Cardiac fibroblast (primary cell): Measurements from ENCODE around the gene LARGE1.

Experiments
- DNase-seq, 2 donors: peaks; one replicate each; pipeline versions ENCODE4 v3.0.0 to v3.0.0-alpha.2; 2010; ENCODE audit warnings: low read depth in 2 of 2
- H3K4me3 ChIP-seq, 2 donors: replicated peaks in 1 of 2; 1 replicate in 1 of 2; 2 replicates in 1 of 2; pipeline ENCODE4 v1.5.1; 2011; ENCODE audit warnings: low read depth in 2 of 2, low read length in 2 of 2, mild to moderate bottlenecking in 2 of 2, moderate library complexity in 1 of 2
- TF ChIP-seq, protein P1 (sequence below): IDR thresholded peaks from one replicate; pipeline ENCODE4 v1.5.1; 2011; ENCODE audit warnings: low read depth, mild to moderate bottlenecking, low read length, inconsistent platforms

LARGE1 gene

DNA sequence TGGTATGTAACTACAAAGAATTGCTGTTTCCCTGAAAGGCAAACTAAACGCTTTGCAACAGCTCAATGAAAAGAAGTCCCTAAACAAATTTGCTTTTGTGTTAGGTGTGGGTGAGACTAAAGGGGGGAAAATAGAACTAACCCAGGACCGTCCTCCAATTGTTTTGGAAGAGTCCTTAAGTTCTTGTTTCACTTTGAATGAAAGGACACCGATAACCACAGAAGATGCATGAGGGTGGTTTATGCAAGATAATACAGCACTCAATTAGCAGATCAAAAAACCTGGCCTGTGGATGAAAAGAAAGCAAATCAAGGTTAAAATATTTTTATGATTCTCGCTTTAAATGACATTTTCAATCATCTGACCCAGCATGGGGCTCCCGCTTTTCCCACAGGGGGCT is 557.6 kb downstream of the LARGE1 start:
- DNase-seq, result no peak
- TF ChIP-seq, protein P1, sequence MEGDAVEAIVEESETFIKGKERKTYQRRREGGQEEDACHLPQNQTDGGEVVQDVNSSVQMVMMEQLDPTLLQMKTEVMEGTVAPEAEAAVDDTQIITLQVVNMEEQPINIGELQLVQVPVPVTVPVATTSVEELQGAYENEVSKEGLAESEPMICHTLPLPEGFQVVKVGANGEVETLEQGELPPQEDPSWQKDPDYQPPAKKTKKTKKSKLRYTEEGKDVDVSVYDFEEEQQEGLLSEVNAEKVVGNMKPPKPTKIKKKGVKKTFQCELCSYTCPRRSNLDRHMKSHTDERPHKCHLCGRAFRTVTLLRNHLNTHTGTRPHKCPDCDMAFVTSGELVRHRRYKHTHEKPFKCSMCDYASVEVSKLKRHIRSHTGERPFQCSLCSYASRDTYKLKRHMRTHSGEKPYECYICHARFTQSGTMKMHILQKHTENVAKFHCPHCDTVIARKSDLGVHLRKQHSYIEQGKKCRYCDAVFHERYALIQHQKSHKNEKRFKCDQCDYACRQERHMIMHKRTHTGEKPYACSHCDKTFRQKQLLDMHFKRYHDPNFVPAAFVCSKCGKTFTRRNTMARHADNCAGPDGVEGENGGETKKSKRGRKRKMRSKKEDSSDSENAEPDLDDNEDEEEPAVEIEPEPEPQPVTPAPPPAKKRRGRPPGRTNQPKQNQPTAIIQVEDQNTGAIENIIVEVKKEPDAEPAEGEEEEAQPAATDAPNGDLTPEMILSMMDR, result no peak
- H3K4me3 ChIP-seq, result no peak overlapping the region

DNA sequence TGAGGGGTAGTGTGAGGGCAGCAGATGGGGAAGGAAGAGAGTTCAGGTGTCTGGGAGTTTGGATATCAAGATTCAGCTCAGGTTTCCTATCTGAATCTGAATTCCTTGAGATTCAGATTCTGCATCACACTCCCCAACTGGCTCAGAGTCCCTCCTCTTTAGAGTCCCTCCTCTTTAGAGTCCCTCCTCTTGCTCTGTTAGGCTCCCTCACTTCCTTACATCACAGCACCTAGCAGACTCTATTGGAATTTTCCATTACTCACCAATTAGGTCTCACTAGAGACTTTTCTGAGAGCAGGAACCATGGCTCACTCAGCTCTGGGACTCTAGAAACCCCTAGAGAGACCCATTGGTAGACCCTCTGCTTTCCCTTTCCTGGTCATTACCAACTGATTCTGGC is 558.7 kb downstream of the LARGE1 start:
- TF ChIP-seq, protein P1, result no peak
- H3K4me3 ChIP-seq, result no peak overlapping the region
- peak in 1 of 2 donors; percentile 34 for DNase-seq

DNA sequence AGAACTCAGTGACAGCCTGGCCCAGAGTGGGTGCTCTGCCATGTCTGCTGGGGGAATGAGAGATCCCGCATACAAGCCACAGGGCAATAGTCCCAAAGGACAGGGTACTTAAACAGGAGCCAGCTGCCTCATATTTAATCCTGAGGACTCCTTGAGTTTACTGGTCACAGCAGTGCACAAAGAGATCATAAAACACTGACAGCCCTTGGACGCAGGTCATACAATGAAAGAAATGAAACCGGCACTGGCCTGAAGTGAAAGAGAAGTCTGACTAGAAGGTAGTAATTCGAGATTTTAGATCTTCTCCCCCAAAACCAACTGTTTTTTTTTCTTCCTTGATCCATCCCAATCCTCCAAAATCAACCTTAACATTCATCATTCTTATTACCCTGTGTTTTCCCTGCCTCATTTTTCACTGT is 562.3 kb downstream of the LARGE1 start:
- TF ChIP-seq, protein P1, result no peak
- no peak for DNase-seq
- no peak overlapping the region for H3K4me3 ChIP-seq

DNA sequence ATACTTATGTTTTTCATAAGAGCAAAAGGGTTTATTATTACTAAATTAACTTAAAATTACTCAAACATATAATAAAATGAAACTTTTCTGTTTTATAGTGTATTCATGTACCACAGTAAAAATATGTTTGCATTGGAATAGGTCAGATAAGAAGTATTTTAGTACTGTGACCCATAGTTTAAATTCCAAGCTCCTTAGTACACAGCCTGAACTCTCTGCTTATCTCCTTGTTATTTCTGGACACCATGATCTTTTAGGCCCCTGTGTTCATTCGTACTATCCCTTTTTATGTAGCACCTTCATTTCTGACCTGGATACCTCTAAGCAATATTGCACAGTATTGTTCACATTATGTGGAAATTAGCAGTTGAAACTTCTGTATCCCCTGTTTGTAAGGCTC is 565.3 kb downstream of the LARGE1 start:
- DNase-seq, result peak in 1 of 2 donors; percentile 29
- no peak overlapping the region for H3K4me3 ChIP-seq
- TF ChIP-seq, protein P1, result no peak

DNA sequence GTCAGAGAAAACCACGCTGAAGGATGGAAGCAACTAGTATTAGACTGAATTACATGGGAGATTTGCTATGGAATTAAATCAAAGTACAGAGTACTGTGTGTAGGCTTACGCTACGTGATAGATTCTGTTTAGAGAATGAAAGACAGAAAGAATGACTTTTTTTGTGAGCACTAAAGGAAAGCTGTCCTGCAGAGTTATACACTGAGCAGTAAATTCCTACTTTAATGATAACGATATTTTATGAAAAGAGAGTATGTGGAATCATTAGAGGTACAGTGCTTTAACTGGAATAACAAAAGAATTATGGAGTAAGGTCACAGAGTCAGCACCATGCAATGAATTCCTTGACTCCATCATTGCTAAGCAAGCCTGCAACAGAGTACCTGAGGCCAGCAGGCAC is 566.8 kb downstream of the LARGE1 start:
- DNase-seq, result no peak
- H3K4me3 ChIP-seq, result no peak overlapping the region
- TF ChIP-seq, protein P1, result no peak

DNA sequence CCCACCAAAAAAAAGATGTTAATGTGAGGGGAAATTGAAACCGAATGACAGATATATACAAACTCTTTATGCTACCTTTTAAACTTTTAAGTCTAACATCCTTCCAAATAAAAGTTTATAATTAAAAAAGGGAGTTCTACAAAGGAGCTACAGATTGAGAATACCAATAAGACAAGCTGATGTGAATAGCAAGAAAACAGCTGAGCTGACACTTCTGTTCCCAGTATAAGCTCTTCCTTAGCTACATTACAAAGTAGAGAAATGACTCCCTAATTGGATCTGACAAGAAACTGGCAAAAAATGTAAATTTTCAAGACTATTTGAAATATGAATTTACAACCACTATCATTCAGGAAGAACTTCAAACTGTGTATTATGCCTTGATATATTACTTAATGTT is 567.5 kb downstream of the LARGE1 start:
- no peak overlapping the region for H3K4me3 ChIP-seq
- TF ChIP-seq, protein P1, result no peak
- DNase-seq, result no peak

DNA sequence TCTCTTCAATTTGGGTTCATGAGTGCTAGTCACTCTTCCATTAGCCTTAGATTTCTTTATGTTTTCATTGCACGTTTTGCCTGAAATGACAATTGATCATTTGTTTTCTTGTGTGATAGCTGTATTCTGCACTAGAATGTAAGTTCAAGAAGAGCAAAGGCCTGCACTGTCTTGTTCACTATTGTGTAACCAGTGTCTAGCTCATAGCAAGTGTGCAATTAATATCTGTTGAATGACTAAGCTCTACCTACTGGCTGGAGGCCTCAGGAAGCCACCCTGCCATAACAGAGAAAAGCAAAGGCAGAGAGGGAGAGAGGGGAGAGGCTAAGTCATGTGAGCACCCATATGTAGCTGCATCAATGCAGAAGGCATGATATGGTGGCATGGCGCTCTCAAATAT is 569.3 kb downstream of the LARGE1 start:
- TF ChIP-seq, protein P1, result no peak
- no peak for DNase-seq

More for the DNA sequence above, 569.3 kb downstream of the LARGE1 start:
- no peak overlapping the region for H3K4me3 ChIP-seq
